GM18858 (cell line): ENCODE measurements around the gene ALK.

Experiments used
- ATAC-seq: cut with Tn5 transposase; IDR thresholded peaks from one replicate; pipeline ENCODE4 v1.9.1; 2021; ENCODE audit not compliant: unreplicated experiment

The ALK gene

GRCh38 chr2:29426354-29426753 is 495.0 kb downstream of the ALK start:
- no peak for ATAC-seq

- no peak for ATAC-seq
Observed at GRCh38 chr2:29425866-29426265, 495.5 kb downstream of the ALK start.

DNA sequence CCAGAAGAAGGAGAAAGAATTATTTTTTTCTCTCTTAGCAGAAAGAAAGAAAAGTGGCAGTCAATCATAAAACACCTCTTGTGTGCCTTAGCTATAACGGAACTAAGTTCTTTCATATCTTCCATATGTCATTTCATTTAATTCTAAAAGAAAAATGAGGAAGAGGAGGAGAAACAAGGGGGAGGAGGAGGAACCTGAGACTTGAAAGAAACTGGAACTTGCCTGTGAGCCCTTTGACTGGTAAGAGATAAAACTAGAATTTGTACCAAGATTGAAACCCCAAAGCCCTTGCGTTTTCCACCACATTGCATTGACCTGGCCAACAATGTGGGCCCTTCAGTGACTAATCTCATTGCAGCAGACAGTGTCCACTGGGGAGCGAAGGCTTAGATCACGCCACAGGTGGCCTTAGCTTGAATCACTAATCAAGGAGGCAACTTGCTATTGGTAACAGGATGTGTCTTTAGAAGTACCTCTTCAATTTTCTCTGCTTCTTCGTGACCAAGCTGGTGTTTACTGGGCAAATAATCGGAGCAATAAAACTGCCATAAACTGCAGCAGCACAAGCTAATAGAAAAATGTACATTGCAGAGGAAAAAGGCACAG is 498.2 kb downstream of the ALK start:
- ATAC-seq, result no peak

DNA sequence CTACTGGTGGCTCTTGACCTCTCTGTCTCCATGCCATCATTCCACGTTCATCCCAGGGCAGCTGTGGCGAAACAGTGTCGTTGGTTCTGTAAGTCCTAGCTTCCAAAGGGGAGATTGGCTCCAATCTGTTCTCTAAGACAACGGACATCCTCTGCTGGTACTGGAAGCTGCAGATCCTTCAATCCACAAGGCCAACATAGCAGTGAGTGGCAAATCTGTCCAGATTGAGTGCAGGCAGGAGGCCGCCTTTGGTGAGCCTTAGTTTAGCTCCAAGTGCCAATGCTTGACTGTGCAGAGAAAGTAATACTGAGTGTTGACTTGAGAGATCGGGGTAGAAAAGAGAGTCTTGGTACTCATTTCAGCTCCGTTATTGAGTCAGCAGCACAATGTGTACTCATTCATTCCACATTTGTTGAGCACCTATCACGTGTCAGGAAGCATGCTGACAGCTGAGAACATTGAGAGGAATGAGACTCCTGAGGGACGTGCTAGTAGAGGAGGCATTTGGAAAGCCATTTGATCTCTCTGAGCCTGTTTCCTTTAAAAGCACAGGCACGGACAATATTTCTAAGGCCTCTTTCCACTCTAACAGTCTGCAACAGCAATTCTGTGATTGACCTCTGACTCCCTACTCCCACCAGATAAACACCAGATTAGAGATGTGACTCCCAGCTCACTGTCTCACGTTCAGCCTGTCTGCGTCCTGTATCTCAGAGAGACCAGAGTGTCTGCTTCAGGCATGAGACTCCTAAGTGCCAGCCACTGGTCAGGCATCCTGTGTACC is 500.2 kb downstream of the ALK start:
- ATAC-seq, result no peak

GRCh38 chr2:29420464-29420863 is 500.9 kb downstream of the ALK start:
- no peak for ATAC-seq

- ATAC-seq, result no peak
Observed at GRCh38 chr2:29417630-29418029, 503.8 kb downstream of the ALK start.

DNA sequence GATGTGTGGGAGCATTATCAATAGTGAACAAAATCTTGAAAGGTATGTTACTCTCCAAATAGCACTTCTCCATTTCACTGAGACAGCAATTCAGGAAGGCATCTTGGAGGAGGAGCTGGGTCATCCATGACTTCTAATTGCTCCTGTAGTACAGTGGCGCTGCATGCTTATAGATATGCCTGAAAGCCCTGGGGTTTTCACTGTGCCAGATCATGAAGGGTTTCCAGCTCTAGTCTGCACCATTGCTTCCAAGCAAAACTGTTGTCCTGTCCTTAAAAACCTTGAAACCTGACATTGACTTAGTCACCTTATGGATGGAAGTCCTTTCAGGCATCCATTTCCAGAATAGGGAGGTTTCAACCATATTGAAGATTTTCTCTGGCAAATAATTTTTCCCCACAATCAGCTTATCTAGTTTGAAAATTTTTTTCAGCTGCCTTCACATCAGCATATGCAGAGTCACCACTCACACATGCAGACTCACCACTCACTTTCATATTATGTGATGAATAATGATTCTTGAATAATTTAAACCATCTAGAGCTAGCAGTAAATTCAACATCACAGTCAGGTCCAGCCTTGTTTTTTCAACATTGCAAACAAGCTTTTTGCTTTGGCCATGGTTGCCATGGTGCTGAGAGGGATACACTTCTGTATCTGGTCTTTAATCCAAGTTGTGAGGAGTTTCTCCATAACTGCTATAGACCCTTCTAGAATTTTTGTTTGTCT is 509.0 kb downstream of the ALK start:
- ATAC-seq, result no peak

DNA sequence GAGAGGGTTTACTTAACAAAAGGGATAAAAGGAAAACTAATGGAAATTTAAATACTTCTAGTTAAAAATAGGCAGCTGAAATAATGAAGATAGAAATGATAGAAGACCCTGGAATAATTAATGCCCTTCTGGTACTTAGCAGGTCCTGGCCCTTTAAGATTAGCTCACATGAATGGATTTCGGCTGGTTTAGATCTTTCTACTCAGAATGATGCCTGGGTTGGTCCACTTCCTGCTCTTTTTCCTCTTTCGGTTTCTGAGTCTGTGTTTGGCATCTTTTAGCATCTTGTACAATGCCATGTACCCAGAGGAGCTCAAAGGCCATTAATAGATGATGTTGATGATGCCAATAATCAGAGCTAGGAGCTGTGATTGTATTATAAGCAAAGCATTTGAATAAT is 515.7 kb downstream of the ALK start:
- ATAC-seq, result no peak

DNA sequence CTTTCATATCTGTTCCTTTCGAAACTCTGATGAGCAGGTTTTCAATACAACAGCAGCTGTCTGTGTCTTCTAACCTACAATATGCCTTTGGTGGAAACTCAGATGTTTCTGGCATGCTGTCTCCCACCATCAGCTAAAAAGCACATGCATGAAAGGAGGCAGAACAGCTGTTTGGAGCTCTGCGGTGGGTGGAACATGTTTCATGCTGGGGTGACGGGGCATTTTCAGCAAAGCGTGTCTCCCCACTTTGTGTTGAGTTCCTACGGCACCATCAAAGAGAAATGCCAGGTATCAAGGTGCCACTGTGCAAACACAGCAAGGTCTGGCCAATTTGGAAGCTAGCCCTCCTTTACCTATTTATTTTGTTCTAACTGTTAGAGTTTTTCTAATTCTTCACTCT is 516.1 kb downstream of the ALK start:
- no peak for ATAC-seq

- no peak for ATAC-seq
Observed at GRCh38 chr2:29401994-29402393, 519.4 kb downstream of the ALK start.

DNA sequence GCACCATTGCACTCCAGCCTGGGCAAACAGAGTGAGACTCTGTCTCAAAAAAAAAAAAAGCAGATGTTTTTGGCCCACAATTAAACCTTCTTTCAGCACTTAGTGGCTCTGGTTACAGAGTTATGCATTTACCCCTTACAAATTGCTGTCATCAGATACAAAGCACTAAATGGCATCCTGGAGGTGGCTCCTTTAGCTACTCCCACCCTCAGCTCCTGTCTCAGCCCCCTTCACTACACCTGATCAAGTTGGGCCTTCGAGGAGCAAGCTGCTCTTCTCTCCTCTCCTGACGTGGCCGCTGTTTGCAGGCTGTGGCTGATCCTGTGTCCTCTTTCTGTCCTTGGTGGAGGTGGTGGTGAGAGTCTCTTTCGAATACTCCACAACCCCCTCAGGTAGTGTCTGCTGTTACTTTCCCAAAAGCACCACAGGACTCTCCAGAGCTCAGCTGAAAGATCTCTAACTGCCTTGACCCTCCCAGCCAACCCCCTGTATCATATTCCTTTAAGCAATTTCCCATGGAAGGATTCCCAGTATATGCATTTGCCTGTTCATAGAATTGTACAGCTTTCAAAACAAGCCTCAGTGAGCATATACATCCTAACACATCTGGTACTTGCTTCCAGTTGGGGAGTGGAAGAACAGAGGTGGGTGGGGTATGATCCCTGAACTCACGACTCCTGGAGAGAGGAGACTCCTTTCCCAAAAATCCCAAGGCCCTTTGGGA is 520.3 kb downstream of the ALK start:
- no peak for ATAC-seq

DNA sequence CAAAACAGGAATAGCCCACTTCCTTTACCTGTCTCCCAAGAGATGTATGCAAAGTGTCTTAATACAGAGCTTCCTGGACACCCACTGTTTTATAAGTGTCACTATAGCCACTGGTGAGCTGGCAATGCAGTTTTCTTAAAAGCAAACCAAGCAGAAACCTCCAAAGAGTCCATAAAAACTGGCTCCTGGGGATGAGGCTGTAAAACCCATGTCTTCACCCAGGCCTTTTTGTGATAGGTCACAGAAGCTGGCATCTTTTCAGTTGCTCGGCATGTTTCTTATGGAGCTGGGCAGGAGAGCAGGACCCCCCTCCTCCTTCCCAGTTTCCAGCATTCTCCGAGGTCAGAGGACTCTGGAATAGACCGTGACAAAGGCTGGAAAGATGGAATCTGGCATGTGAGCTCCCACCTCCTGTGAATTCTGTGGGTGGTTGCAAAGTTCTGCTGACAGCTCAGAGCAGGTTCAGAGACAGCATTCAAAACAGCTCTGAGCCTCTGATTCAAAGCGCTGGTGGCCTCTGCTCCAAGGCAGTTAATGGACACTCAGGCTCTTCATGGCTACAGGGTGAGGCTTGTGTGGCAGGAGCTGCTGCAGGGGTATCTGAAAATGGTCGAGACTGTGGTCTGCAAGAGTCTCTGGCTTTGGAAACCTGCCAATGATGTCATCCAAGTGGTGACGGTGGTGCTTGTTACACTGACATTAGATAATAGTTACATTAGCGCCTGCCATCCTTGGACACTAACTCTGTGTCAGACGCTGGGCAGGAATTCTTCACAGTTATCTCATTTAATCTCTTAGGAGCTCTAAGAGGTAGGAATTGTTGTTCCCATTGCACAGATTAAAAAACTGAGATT is 522.8 kb downstream of the ALK start:
- no peak for ATAC-seq

- ATAC-seq, result no peak
Observed at GRCh38 chr2:29397713-29398112, 523.7 kb downstream of the ALK start.

- no peak for ATAC-seq
Observed at GRCh38 chr2:29397039-29397438, 524.3 kb downstream of the ALK start.

GRCh38 chr2:29394981-29395350 is 526.4 kb downstream of the ALK start:
- ATAC-seq, result no peak

- no peak for ATAC-seq
Observed at GRCh38 chr2:29394311-29394980, 526.9 kb downstream of the ALK start.

DNA sequence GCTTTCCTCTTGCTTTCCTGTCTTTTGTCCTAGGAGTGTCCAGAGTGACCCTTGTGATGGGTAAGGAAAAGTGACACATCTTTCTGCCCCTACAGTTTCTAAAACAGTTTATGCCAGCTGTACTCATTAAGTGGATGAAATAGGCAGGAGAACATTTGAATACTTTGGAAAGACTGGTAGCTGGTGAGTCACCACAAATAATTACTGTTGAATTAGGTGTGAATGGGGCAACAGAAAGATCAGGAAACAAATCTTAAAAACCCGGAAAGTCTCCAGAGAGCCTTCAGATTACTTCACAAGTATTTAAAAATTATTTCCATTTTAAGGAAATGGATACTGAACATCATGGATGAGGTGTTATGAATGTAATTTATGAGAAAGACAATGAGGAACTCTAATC is 527.7 kb downstream of the ALK start:
- no peak for ATAC-seq

- ATAC-seq, result no peak
Observed at GRCh38 chr2:29392774-29393173, 528.6 kb downstream of the ALK start.

GRCh38 chr2:29390136-29390535 is 531.2 kb downstream of the ALK start:
- ATAC-seq, result no peak

DNA sequence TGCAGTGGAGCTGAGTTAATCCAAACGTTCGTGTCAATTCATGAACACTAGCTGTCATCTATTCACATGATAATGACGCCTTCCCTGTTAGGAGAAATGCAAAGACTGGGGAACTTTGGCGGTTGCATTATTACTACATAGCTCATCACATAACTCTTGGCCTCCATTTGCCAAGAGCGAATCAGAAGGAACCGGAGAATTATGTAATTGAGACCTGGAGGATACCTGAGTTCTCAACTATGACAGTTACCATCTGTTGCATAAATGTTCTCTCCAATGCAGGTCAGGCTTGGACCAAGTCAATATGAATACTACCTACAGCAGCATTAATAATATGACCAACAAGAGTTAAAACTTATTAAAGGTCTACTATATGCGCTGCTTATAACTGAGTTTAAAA is 531.7 kb downstream of the ALK start:
- no peak for ATAC-seq
